Measurements from ENCODE around the gene GPRC5A.

- TF ChIP-seq, protein P1, sequence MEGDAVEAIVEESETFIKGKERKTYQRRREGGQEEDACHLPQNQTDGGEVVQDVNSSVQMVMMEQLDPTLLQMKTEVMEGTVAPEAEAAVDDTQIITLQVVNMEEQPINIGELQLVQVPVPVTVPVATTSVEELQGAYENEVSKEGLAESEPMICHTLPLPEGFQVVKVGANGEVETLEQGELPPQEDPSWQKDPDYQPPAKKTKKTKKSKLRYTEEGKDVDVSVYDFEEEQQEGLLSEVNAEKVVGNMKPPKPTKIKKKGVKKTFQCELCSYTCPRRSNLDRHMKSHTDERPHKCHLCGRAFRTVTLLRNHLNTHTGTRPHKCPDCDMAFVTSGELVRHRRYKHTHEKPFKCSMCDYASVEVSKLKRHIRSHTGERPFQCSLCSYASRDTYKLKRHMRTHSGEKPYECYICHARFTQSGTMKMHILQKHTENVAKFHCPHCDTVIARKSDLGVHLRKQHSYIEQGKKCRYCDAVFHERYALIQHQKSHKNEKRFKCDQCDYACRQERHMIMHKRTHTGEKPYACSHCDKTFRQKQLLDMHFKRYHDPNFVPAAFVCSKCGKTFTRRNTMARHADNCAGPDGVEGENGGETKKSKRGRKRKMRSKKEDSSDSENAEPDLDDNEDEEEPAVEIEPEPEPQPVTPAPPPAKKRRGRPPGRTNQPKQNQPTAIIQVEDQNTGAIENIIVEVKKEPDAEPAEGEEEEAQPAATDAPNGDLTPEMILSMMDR (IDR thresholded peaks at IDR 0.05; ENCODE audit: low read depth, low read length) = no peak
- TF ChIP-seq EZH2phosphoT487 (IDR thresholded peaks at IDR 0.05; ENCODE audit: low read depth) = no peak
Measured at GRCh38 chr12:12915656-12916055, 24.3 kb downstream of the GPRC5A start.
